HG02798 (cell line): ENCODE measurements around the gene TSPO.
A peak's percentile ranks its signal among the peaks of the same experiment; 100 is the strongest.
"Not testable (repeated sequence)": the region's sequence is repeated elsewhere in the genome, so short reads cannot be mapped to it uniquely, and the experiment has no call there.

Source experiments
- ATAC-seq: cut with Tn5 transposase; IDR thresholded peaks from one replicate; pipeline ENCODE4 v1.9.1; 2021; ENCODE audit warnings: mild to moderate bottlenecking; ENCODE audit not compliant: unreplicated experiment, poor library complexity

The TSPO gene

GRCh38 chr22:43151251-43152002 is at the start of gene TSPO:
TSS of gene TSPO (plus strand) at chr22:43151559. CDS start at chr22:43159239, 7,680 bp downstream.
- peak; percentile 38 for ATAC-seq

- not testable (repeated sequence) for ATAC-seq
Measured at GRCh38 chr22:43104056-43104625, 47.2 kb upstream of the TSPO start.

GRCh38 chr22:43104950-43105349 is 46.4 kb upstream of the TSPO start:
- ATAC-seq: not testable (repeated sequence)

GRCh38 chr22:43106302-43106701 is 45.1 kb upstream of the TSPO start:
- no peak for ATAC-seq

GRCh38 chr22:43109511-43109910 is 41.8 kb upstream of the TSPO start:
- no peak for ATAC-seq

GRCh38 chr22:43109921-43110443 is 41.4 kb upstream of the TSPO start:
- ATAC-seq: no peak

GRCh38 chr22:43110444-43110926 is 40.9 kb upstream of the TSPO start, which contains the start of gene BIK:
TSS of gene BIK (plus strand) at chr22:43110750. CDS start at chr22:43124023, 13,273 bp downstream.
- peak; percentile 48 for ATAC-seq

- peak; percentile 49 for ATAC-seq
Measured at GRCh38 chr22:43110927-43111623, 40.3 kb upstream of the TSPO start.

- no peak for ATAC-seq
Measured at GRCh38 chr22:43113526-43114251, 37.7 kb upstream of the TSPO start.

- no peak for ATAC-seq
Measured at GRCh38 chr22:43114958-43115357, 36.4 kb upstream of the TSPO start.

- no peak for ATAC-seq
Measured at GRCh38 chr22:43116932-43117331, 34.4 kb upstream of the TSPO start.

GRCh38 chr22:43118024-43118849 is 33.1 kb upstream of the TSPO start:
- ATAC-seq: peak; percentile 9

GRCh38 chr22:43118953-43119458 is 32.4 kb upstream of the TSPO start:
- peak; percentile 78 for ATAC-seq

GRCh38 chr22:43126501-43127165 is 24.7 kb upstream of the TSPO start:
- ATAC-seq: no peak

- no peak for ATAC-seq
Measured at GRCh38 chr22:43127166-43127908, 24.0 kb upstream of the TSPO start.

GRCh38 chr22:43128116-43128515 is 23.2 kb upstream of the TSPO start:
- no peak for ATAC-seq

- no peak for ATAC-seq
Measured at GRCh38 chr22:43128928-43129424, 22.4 kb upstream of the TSPO start.
